Measurements from ENCODE around the gene KASH5.

The KASH5 gene

DNA sequence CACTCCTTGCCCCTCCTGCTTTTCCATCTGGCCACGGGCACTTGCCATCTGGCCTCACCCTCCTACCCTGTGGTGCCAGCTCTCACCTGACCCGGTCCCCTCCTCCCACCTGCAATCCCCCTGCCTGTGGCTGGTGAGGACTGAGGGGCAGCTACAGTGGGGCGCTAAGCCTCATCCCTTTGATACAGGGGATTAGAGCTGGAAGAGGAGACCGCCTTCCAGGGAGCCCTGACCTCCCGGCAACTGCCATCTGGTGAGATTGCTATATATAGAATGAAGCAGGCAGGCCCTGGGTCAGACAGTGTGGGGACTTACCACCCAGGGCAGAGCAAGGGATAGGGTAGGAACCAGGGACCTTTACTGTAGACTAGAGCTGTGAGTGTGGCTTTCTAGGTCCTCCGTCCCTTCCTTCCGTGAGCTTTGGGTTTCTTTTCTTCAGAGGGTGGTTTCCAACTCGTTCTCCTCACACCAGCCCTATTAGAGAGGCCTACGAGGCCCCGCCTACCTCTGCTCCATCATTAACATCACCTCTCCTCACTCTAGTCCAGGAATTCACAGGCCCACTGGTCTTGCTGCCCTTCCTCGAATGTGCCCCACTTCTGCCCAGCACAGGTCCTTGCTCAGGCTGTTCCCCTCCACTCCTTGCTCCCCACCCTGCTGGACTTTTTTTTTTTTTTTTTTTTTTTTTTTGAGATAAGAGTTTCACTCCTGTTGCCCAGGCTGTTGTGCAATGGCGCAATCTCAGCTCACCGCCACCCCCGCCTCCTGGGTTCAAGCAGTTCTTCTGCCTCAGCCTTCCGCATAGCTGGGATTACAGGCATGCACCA, 7.7 kb downstream of the KASH5 start:
- DNase-seq (ENCODE audit: low spot score), result no peak

GRCh38 chr19:49396738-49397505, 8.9 kb downstream of the KASH5 start:
- DNase-seq (ENCODE audit: low spot score), result no peak

DNA sequence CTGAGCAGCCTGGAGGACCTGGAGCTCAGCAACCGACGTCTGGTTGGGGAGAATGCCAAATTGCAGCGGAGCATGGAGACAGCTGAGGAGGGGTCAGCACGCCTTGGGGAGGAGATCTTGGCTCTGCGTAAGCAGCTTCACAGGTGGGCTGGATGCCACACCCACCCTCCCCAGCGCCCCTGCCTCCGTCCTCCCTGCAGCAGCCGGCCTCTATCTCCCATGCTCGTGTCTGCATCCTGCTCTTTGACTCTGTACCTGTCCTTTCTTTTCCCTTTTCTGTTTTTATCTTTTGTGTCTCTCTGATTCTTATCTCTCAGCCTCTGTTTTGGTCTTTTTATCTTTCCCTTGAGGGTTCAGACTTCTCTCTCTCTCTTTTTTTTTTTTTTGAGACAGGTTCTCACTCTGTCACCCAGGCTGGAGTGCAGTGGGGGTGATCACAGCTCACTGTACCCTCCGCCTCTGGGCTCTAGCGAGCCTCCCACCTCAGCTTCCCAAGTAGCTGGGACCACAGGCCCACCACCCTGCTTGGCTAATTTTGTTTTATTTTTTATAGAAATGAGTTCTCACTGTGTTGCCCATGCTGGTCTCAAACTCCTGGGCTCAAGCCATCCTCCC, 10.1 kb downstream of the KASH5 start:
- DNase-seq (ENCODE audit: low spot score), result no peak

DNA sequence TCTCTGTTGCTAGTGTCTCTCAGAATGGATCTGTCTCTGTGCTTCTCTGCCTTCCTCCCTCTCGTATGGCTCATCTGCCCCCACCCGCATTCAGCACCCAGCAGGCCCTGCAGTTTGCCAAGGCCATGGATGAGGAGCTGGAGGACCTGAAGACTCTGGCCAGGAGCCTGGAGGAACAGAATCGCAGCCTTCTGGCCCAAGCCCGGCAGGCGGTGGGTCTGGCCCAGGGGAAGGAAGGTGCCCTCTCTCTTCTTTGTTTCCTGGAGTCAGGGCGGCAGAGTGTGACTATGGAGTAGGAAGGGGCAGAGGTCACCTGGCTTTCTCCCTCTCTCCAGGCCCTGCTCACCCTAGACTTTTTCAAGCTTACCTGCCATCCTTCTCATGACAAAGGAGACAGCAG, 10.9 kb downstream of the KASH5 start:
- DNase-seq (ENCODE audit: low spot score), result no peak

DNA sequence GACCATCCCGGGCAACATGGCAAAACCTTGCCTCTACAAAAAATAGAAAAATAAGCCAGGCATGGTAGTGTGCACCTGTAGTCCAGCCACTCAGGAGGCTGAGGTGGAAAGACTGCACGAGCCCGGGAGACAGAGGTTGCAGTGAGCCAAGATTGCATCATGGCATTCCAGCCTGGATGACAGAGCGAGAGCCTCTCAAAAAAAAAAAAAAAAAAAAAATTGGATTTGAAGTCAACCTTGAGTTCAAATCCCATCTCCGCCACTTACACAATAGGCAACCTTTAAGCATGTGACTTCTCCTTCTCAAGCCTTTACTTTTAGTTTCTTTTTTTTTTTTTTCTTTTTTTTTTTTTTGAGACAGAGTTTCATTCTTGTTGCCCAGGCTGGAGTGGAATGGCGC, 12.0 kb downstream of the KASH5 start:
- DNase-seq (ENCODE audit: low spot score), result no peak

DNA sequence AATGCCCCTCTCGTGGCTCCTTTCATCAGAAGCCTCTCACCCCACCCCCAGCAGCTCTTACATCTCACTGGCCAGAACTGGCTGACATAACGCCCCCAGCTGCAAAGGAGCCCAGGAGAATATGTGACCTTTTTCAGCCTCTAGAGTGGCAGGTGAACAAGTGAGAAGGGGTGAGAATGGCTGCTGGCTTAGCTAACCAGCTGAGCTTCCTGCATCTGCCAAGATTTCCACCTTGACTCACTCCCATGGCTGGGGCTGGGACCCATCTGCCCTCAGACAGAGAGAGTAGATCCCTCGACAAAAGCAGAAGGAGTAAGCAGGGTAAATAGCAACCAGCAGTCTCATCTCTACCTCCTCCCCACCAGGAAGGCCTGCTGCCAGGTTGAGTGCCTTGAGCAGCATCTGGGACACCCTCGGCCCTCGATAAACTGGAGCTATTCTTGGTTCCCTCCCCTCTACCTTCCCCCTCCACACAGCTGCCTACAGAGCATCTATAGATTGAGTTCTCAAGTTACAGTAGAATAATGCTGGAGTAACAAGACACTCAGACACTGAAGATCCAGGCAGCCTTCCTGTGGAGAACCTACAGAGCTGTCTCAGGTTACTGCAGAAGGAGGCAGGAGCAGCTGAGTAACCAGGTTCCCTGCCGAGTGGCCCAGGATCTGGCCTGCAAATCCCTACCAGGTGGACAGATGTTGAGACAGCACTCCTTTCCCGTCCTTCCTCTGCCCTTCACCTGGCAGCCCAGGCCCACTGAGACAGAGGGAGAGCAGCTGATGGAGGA, 15.5 kb downstream of the KASH5 start:
- DNase-seq (ENCODE audit: low spot score), result no peak

DNA sequence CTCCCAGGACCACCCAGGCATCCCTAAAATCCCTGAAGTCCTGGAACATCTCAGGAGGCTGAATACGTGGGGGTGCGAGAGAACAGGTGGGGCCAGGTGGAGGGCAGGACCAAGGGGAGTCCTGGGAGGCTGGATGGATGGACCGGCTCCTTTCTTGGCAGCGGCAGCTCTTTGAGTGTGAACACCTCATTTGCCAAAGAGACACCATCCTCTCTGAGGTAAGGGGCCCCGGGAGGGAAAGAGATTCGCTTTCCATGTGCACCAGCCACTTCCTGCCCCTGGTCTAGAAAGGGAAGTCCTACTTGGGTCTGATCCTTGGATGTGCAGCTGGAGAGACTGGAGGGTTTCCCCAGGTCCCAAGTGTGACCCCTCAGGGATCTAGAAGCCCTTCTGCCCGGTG, 19.0 kb downstream of the KASH5 start:
- DNase-seq (ENCODE audit: low spot score), result no peak

DNA sequence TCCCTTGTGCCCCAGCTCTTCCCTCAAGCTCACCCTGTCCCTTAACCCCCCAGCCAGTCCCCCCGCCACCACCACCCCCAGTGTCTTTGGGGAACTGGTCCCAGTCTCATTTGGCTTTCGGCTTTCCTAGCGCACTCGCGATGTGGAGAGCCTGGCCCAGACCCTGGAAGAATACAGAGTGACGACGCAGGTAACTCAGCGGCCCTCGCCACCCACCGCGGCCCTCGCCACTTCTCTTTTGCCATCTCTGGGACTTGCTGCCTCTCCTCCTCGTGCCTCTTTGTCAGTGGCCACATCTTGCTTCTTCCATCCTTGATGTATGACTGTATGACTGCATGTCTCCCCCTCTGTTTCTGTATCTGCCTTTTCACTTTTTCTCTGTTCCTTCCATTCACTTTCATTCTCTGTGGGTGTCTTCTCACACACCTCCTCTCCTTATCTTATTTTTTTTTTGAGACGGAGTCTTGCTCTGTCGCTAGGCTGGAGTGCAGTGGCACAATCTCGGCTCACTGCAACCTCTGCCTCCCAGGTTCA, 19.5 kb downstream of the KASH5 start:
- no peak for DNase-seq (ENCODE audit: low spot score)

- no peak for DNase-seq (ENCODE audit: low spot score)
These were observed 20.9 kb downstream of the KASH5 start for GRCh38 chr19:49408816-49409440.

- no peak for DNase-seq (ENCODE audit: low spot score)
These were observed 21.5 kb downstream of the KASH5 start for GRCh38 chr19:49409441-49410029.

GRCh38 chr19:49411681-49412326, 23.8 kb downstream of the KASH5 start:
- DNase-seq (ENCODE audit: low spot score), result no peak

- no peak for DNase-seq (ENCODE audit: low spot score)
These were observed 25.3 kb downstream of the KASH5 start for GRCh38 chr19:49413348-49413747.

DNA sequence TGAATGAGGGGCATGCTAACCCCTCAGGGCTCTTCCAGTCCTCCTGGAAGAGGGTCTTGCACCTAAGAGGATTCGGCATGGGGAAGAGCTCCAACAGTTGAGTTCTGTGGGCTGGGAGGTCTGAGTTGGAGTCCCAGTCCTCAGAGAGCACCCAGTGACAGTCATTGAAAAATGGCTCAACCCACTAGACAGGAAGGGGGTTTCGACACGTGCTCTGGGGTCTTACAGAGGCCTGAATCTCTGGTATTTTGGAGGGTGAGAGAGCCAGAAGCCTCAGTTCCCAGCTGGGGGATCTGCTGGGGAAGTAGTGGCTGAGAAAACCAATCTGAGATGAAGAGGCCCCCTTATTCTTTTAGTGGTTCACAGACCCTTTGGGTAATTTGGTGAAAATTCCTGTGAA, 26.2 kb downstream of the KASH5 start:
- no peak for DNase-seq (ENCODE audit: low spot score)

- no peak for DNase-seq (ENCODE audit: low spot score)
These were observed 27.2 kb downstream of the KASH5 start for GRCh38 chr19:49415102-49415809.

DNA sequence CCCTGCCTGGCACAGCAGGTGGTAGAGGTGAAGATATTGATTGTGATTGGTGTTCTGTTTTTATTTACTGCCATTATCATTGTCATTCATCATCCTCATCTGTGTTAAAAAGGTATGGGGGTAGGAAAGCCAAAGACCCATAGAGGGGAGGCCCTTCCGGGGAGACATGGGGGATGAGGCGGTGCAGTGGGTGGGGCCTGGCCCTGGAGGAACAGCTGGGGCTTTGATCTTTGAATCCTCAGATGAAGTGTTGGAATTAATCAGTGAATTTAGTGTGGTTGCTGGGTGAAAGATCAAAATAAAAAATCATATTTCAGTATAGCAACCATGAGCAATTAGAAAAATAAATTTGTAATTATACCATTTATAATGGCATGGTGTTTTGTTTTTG, 27.8 kb downstream of the KASH5 start:
- DNase-seq (ENCODE audit: low spot score), result no peak

- no peak for DNase-seq (ENCODE audit: low spot score)
These were observed 29.0 kb downstream of the KASH5 start for GRCh38 chr19:49417088-49417487.

DNA sequence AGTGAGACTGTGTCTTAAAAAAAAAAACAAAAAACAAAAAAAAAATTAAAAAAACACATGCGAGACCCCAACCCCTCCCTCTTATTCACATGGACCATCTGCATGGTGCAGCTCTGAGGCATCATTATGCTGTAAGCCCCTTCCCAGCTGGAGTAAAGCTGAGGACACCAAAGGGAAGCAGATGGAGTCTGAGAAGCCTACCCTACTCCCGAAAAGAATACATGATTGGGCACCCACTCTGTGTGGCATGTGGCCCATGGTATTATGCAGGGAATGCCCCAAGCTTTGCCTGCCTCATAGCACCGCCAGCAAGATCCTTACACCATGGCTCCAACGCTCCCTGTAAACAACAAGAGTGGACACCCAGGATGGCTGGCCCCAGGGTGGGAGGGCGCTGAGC, 30.5 kb downstream of the KASH5 start:
- no peak for DNase-seq (ENCODE audit: low spot score)

GRCh38 chr19:49419173-49419572, 31.1 kb downstream of the KASH5 start:
- DNase-seq (ENCODE audit: low spot score), result no peak

GRCh38 chr19:49420227-49420626, 32.2 kb downstream of the KASH5 start:
- no peak for DNase-seq (ENCODE audit: low spot score)

Data from LoVo (cell line).